M059J (cell line): ENCODE measurements around the gene DHX8. TPM values are rescaled to one million over a fixed set of nuclear protein-coding genes. Genes with fewer than 3 reads are reported as not detected.
"Not testable (repeated sequence)": the region's sequence is repeated elsewhere in the genome, so short reads cannot be mapped to it uniquely, and the experiment has no call there.

Experiments used
- DNase-seq: peaks from one replicate; pipeline ENCODE4 v3.0.0-alpha.2; 2012; ENCODE audit warnings: low read depth
- total RNA-seq: library from RNA; depleted of rRNA; stranded (reverse); fragments of >200 nt; shearing (Covaris generic); gene quantifications from 2 replicates; pipeline ENCODE4 v1.2.3, GENCODE V29; 2014; rRNA removed

DHX8 gene
- 53.7 and 62.9 TPM in 2 replicates for total RNA-seq

DNA sequence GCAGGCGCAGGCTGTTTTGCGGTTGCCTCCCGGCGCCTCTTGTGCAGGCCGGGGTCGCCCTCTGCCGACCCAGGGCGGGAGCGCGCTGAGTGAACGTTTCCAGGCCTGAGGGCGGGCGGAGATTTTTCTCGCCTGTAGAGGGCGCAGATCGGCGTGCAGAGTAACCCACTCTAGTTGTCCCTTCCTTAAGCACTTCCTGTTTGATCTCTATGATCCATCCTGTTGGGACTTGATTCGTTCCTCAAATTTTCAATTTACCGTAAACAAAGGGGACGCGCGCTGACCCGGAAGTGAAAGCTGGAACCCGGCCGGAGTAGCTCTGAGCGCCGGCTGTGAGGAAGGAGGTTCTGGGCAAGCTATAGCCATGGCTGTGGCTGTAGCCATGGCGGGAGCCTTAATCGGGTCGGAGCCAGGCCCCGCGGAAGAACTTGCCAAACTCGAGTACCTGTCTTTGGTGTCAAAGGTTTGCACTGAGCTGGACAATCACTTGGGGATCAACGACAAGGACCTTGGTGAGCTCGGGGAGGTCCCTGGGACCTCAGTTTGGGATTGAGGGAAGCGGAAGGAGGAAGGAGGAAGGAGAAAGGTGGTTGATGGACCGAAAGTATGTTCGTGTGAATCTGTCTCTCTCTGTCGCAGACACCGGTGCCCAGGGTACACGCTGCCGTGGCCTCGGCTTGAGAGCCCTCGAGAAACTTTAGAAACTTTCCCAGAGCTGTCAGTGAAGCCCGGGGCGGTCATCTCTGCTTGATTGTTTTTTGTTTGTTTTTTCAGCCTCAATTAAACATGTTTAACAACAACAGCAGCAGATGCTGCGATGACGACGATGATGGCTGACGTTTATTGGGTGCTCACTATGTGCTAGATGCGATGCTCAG is at the start of gene DHX8:
TSS of gene DHX8 (plus strand) at position 302 of the 878 bp plus-strand sequence. CDS start at position 365, 63 bp downstream.
- peak; percentile 98 for DNase-seq

DNA sequence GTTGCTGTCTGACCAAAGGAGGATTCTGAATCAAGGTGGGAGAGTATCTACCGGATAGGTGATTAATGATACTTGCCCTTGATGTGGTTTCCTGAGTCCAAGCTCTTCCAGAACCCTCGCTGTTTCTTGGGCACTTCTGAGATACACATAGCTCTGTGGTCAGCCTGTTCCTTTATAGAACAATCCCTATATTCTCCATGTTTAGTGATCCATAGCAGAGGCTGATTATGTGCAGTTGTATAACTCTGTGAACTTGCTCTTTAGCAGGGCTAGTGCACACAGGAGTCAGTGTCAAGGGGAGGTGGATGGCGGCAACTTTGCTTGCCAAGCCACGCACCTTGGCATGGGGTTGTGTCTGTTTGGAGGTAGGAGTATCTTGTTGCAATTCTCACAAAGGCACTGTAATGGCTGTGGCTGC is 48.9 kb upstream of the DHX8 start:
- DNase-seq = peak; percentile 79

DNA sequence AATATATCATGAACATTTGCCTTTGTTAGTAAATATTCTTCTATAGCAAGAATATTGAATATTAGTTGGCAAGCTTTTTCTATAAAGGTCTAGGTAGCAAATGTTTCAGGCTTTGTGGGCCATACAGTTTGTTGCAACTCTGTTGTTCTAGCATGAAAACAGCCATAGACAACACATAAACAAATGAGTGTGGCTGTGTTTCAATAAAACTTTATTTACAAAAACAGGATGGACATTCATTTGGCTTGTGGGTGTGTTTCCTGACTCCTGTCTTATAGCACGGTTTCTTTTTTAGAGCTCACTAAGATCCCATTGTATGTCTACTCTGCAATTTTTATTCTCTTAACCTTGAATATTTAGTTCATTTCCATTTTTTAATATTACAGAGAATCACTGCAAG is 46.0 kb upstream of the DHX8 start:
- DNase-seq = no peak

DNA sequence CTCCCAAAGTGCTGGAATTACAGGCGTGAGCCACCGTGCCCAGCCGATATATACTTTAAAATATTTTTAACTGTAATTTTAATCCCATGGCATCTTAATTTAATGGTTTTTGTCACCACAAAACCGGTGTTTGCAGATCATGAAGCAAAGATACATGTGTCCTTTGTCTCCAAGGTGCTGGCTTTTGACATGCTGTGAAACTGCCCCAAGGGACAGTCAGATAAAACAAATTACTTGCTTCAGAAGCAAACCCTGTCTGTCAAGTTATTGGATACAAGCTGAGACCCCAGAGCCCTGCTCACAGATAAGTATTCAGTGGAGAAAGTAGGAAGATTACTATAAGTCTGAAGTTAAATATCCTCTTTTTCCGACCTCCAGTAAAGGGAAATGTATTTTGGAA is 45.1 kb upstream of the DHX8 start:
- DNase-seq = no peak

DNA sequence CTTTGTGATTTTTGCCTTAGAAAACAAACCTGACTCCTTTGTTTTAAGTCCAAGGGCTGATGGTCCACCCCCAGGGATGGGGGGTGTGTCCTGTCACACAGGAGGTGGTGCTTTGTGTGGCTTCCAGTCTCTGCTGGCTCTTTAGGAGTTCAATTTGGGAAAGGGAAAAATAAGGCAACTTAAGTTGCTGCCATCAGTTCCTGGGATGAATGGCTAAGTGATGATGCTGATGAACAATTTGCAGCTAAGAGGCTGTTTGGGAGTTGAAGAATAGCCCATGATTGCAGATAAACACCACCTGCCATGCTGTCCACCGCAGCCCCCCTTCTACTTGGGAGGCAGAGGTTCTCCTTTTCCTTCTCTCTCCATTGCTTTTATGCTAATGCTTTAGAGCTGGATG is 44.7 kb upstream of the DHX8 start:
- DNase-seq = no peak

DNA sequence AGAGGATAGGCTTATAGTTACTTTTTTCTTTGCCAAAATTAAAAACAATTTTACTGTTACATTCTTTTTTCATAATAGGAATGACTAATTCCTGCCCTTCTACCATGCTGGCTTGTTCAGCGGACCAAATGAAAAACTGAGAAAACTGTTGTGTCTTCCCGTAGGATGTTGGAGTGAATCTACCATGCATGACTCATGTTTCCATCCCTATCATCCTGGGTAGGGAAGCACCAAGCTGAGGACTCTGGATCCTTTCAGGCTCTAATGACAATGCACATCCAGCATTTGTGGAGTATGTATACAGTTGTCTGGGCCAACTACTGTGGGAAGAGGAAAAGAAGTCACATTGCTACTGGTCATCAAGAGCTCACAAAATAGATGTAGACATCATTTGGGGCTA is 41.1 kb upstream of the DHX8 start:
- DNase-seq = peak; percentile 66

DNA sequence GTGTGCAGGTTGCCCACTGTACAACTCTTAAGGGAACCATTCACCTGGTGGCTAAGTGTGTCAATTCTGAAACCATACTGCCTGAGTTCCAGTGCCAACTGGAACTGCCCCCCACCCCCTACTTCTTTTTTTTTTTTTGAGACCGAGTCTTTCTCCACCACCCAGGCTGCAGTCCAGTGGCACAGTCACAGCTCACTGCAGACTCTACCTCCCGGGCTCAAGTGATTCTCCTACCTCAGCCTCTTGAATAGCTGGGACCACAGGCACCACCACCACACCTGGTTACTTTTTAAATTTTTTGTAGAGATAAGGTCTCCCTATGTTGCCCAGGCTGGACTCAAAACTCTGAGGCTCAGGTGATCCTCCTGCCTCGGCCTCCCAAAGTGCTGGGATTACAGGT is 40.4 kb upstream of the DHX8 start:
- no peak for DNase-seq

DNA sequence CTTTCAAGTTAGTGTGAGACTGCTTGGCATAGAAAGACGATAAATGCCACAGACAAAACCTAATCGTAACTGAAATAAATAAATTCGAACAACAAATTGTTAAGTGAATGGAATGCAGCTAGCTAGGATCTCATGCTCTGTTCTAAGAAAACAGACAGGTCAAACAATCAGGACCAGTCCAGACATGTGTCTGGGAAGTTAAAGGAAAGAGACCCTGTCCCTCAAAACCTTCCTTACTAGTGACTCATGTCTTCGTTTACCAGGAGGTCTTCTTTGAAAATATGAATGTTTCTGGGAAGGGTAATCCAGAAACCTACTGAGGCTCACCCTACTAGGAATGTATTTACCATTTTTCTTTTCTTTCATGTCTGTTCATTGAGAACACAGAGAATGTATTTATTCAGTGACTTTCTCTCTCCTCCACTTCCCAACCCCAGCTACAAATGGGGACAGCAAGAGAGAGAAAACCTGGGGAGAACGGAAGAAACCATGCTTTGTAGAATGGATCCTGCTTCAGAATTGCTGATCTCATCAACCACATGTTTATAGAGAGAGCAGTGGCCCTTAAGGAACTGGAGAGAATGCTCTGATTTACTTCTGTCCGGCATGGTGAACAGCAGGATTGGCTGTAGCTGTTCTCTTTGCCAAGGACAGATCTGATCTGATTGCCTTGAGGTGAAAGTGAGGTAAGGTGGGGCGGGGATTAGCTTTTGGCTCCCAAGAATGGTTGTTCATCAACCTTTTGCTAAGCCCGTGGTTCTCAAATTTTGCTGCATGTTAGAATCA is 39.4 kb upstream of the DHX8 start:
- peak; percentile 90 for DNase-seq

DNA sequence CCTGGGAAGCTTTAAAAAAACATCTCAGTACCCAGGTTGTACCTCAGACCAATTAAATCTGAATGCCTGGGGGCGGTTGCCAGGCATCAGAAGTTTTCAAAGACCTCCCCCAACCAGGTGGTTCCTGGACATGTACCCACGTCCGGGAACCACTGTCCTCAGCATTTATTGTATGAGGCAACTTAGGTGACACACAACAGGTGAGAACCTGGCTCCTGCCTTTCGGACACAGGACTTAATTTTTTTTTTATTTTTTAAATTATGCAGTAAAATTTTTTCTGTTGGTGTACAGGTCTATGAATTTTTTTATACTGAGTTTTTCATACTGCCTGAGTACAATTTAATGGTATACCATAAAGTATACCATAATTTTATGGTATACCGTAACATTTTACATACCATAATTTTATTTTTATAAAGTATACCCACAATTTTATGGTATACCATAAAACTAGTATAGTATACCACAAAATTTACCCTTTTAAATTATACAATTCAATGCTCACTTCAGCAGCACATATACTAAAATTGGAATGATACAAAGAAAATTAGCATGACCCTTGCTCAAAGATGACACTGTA is 38.7 kb upstream of the DHX8 start:
- DNase-seq = no peak

DNA sequence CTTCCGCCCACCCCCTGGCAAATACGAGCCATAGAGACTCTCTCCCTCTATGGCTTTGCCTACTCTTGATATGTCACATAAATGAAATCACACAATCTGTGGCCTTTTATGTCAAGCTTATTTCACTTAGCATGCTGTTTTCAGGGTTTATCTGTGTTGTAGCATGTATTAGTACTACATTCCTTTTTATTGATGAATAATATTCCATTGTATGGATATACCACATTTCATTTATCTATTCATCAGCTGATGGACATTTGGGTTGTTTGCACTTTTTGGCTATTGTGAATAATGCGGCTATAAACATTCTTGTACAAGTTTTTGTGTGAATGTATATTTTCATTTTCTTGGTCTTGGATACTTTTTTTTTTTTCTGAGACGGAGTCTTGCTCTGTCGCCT is 37.0 kb upstream of the DHX8 start:
- no peak for DNase-seq

DNA sequence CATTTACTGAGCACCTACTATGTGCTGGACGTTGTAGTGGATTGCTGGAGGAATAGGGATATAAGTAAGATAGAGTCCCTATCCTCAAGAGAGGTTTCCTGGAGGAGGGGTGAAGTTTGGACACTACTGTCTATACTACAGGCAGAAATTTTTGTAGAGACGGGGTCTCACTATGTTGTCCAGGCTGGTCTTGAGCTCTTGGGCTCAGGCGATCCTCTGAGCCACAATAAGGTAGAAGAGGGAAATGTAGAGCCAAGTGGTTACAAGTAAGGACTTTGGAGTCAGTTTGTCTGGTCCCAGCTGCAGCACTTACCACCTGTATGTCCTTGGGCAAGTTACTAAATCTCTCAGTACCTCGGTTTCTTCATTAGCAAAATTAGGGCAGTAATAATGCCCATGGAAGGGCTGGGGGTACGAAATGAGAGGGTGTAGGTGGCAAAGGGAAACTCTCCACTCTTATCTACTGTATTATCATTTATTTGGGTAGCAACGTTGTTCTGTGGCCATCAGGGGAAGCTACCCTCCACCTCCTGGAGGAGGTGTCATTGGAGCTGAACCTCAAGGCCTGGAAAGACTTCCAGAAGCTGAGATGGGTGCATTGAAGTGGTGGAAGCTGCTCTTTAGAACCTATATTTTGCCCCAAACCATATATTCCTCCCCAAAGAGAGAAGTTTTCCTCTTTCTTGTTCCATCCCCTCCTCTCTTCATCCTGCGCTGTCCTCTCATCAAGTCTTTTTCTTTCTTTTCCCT is 34.9 kb upstream of the DHX8 start:
- no peak for DNase-seq

DNA sequence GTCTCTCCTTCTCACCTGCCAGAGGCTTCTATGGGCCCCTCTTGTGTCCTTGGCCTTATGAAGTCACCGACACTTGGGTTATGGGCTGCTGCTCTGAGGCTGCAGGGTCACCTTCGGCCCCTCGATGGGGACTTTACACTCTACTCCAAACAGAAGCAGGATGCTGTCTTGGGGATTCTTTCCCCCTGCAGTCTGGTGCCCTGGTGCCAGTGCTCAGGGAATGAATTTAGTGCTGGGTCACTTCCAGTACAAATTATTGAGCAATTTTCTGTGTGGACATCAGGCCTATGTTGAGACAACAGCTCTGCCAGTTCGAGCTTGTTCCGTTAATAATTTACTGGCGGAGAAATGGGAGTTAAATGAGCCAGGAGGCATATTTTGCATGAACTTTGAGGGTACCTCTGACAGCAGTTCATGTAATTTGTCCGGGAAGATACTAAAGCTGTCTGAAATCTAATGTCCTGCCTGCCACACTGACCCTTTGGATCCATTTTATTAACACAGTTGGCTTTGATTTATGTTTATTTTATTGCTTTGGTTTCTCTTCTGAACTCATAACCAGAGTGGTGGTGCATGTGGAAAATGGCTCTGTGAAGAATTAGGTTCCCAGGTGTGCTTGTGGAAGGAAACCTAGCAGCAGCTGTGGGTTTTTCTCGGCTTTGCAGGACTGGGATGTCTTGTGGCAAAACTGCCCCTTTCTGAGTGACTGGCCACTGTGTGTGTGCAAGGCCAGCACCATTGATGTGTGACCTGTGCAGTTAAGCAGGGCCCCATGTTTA is 34.1 kb upstream of the DHX8 start:
- DNase-seq = no peak

DNA sequence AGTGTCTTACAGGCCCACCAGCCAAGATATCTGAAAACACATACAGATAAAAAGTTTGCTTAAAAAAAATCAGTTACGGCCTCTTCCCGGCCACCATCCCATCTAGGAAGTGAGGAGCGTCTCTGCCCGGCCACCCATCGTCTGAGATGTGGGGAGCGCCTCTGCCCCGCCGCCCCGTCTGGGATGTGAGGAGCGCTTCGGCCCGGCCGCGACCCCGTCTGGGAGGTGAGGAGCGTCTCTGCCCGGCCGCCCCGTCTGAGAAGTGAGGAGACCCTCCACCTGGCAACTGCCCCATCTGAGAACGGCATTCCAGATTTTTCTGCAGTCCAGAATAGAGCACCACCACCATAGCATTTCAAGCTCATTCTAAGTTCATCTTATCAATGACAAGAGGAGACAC is 33.0 kb upstream of the DHX8 start:
- not testable (repeated sequence) for DNase-seq

DNA sequence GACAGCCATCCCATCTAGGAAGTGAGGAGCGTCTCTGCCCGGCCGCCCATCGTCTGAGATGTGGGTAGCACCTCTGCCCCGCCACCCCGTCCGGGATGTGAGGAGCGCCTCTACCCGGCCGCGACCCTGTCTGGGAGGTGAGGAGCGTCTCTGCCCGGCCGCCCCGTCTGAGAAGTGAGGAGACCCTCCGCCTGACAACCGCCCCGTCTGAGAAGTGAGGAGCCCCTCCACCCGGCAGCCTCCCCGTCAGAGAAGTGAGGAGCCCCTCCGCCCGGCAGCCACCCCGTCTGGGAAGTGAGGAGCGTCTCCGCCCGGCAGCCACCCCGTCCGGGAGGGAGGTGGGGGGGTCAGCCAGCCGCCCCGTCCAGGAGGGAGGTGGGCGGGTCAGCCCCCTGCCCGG is 32.0 kb upstream of the DHX8 start:
- not testable (repeated sequence) for DNase-seq

DNA sequence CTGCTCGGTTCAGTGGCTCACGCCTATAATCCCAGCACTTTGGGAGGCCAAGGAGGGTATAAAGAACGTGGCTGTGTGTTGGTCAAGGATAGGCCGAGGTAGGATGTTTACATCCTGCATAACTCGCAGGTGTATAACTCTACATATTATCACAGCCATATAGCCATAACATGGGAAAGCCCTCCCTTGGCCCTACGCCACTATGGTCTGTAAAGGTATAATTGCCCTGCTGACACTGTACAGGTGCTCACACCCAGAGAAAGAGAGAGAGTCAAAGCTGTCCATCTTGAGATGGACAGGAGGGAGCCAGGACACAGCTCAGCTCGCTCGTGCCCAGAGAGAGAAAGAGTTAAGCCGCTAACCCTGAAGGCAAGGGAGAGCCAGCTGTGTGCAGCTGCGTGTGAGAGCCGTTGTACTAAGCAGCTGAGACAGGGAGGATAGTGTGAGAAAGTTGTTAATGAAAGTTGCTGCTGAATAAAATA is 30.4 kb upstream of the DHX8 start:
- DNase-seq = no peak

DNA sequence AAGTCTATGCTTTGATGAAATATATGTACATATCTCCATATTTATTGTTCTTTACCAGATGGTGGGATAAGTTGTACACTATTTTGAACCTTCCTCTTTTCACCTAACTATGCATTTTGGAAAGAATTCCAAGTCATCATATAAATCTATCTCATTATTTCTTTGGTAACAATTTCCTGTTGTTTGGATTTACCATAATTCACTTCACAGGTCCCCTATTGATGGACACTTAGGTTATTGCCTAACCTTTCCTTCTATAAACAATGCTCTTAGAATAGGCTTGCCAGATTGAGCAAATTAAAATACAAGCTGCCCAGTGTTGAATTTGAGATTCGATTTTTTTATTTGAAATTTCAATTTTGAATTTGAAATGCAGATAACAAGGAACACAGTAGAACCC is 28.9 kb upstream of the DHX8 start:
- DNase-seq = no peak

DNA sequence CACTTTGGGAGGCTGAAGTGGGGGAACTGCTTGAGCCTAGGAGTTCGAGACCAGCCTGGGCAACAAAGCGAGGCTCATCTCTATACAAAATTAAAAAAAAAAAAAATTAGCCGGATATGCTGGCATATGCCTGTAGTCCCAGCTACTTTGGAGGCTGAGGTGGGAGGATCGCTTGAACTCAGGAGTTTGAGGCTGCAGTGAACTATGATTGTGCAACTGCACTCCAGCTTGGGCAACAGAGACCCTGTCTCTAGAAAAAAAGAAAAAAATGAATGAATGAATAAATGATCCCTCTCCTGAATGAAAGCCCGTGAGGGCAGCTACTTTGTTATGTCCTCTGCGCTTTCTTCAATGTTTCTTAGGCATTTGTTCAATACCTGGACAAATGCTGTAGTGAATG is 27.7 kb upstream of the DHX8 start:
- no peak for DNase-seq

DNA sequence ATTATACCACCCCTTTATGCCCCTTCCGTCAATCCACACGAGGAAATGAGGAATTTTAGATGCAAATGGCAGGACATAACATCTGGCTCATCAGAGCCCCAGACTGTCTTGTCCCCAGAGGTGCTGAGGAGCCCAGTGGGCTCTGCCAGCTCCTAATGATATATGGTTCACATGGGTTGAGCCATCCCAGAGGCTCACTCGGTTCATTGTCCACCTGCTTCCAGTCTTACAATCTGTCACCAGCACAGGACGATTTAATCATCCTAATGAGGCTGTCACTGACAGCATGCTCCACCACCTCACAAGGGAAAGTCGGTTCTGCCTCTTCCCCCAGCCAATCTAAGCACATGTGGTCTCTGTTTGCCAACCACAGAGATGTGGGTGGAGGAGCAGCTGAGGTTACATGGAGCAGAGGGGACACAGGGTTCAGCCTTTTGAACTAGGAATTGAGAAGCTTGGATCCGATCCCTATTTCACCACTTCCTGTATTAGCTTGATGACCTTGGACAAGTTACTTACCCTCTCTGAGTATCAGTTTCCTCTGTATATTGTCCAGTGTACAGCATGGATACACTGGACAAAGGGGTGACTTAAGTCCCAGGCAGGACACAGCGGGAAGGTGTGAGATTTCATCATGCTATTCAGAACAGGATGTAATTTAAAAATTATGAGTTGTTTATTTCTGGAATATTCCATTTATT is 27.0 kb upstream of the DHX8 start:
- DNase-seq = peak; percentile 62

DNA sequence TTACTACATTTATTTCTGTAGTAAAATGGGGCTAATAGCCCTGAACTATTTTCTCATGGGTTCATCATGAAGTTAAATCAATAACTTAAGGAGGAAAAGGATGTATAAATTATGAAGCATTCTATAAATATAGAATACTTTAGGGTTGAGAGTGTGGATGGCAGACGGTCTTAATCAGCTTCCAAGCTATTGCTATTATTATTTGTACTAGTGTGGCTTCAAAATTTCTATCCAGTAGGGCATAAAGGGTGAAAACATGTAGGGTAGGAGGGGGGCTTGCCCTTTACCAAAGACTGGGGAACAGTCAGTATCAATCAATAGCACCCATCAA is 26.4 kb upstream of the DHX8 start:
- no peak for DNase-seq

DNA sequence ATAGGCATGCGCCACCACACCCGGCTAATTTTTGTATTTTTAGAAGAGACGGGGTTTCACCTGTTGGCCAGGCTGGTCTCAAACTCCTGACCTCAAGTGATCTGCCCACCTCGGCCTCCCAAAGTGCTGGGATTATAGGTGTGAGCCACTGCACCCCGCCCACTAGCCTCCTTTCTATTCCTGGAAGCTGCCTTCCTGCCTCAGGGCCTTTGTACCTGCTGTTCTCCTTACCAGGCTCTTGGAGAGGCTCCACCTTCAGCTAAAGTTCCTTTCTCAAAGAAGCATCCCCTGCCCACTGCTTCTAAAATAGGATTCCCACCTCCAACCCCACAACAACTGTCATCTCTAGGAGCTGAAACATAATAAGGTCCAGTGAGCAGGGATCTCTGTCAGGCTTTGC is 23.9 kb upstream of the DHX8 start:
- not testable (repeated sequence) for DNase-seq
